ENCODE measurements around the gene YBX1.

- no peak for TF ChIP-seq ZBTB1 (tag by site-specific recombination; IDR thresholded peaks at IDR 0.05)
- no peak for TF ChIP-seq ZNF707 (tag by site-specific recombination; IDR thresholded peaks at IDR 0.05)
- no peak for TF ChIP-seq ZNF324 (tag by site-specific recombination; IDR thresholded peaks at IDR 0.05)
- TF ChIP-seq CTCF (tag by site-specific recombination; IDR thresholded peaks at IDR 0.05) = no peak
- TF ChIP-seq ZNF19 (tag by site-specific recombination; IDR thresholded peaks at IDR 0.05; ENCODE audit: low read depth) = no peak
- TF ChIP-seq SETDB1 (IDR thresholded peaks at IDR 0.05; ENCODE audit: insufficient read length, low read length) = no peak
- no peak for TF ChIP-seq ZNF398 (tag by site-specific recombination; IDR thresholded peaks at IDR 0.05)
- no peak for TF ChIP-seq ZSCAN4 (tag by site-specific recombination; IDR thresholded peaks at IDR 0.05)
- no peak for TF ChIP-seq ZBTB48 (tag by site-specific recombination; IDR thresholded peaks at IDR 0.05)
- TF ChIP-seq ZNF623 (tag by site-specific recombination; IDR thresholded peaks at IDR 0.05) = no peak
- TF ChIP-seq REST (tag by site-specific recombination; IDR thresholded peaks at IDR 0.05) = no peak
- no peak for TF ChIP-seq ZNF350 (tag by site-specific recombination; IDR thresholded peaks at IDR 0.05)
Measured at GRCh38 chr1:42736571-42737200, 54.5 kb downstream of the YBX1 start.

All from HEK293 (cell line).